C4-2B (cell line): ENCODE results near the gene CAMKK1.

Experiments used
- ZFX ChIP-seq: fragments of 450-650 bp; IDR thresholded peaks from 2 replicates; pipeline ENCODE4 v1.6.1; 2017
- TF ChIP-seq, protein P1 (sequence below): fragments of 450-650 bp; conservative IDR thresholded peaks from 2 replicates; pipeline ENCODE4 v1.5.1; 2017; ENCODE audit warnings: mild to moderate bottlenecking

DNA sequence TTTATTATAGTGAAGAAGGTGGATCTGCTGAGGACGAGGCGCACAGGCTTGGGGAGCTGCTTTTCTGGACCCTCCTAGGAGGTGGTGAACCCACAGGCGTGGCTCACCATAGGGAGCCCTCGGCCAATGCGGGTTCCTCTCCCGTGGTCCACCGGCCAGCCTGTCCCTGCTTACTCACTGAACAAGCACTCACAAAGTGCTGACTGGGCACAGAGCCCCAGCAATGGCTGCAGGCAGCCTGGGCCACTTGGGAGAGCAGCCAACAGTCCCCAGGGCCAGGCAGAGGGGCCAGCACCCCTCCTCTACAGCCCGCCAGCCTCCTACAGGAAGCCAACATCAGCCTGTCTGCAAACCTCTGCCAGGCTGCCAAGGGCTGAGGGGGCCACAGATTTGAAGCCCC is 27.7 kb downstream of the CAMKK1 start:
- TF ChIP-seq, protein P1, sequence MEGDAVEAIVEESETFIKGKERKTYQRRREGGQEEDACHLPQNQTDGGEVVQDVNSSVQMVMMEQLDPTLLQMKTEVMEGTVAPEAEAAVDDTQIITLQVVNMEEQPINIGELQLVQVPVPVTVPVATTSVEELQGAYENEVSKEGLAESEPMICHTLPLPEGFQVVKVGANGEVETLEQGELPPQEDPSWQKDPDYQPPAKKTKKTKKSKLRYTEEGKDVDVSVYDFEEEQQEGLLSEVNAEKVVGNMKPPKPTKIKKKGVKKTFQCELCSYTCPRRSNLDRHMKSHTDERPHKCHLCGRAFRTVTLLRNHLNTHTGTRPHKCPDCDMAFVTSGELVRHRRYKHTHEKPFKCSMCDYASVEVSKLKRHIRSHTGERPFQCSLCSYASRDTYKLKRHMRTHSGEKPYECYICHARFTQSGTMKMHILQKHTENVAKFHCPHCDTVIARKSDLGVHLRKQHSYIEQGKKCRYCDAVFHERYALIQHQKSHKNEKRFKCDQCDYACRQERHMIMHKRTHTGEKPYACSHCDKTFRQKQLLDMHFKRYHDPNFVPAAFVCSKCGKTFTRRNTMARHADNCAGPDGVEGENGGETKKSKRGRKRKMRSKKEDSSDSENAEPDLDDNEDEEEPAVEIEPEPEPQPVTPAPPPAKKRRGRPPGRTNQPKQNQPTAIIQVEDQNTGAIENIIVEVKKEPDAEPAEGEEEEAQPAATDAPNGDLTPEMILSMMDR: no peak
- no peak for TF ChIP-seq ZFX
